ENCODE measurements around the gene HOXA5.

HOXA5 gene

DNA sequence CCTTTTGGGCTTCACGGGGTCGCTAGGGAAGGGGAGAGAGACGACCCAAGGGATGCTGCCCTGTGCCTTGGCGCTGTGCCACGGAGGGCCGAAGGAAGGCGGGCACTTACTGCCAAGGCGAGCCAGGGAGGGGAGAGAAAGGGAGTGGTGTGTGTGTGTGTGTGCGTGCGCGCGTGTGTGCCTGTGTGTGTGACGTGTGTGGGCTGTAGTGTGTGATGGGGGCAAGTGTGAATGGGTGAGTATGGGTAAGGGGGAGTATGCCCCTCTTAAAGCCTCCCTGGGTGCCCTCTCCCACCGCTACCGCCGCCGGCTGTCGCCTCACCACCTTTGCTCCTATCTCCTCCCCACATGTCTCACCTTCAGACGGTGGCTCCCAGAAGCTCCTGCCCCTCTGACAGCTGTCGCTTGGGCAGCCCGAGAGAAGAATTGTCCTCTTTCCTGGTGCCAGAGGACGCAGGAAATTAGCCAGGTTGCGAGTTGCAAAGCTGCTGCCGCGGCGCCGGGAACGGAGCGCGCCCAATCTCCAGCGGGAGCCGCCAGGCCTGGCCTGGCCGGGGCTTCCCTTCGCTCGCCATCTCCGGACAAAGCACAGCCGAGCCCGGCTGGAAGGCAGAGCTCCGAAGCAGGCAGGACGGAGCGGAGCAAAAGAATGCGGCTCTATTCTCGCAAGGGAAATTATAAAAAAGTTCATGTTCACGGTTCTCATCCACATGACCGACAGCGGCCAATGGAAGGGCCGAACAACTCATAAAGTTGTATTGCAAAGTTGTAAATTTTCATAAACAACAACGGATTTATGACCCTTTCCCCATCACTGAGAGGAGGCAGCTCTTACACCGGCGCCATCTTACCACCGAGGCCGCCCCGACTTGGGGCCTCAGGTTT is 8.7 kb upstream of the HOXA5 start, which contains the start of gene HOXA3:
Gene HOXA3, minus strand, starts transcription at position 653 of the 885 bp plus-strand sequence. CDS start 41,943 bp downstream, outside the sequence.
- TF ChIP-seq, protein P1, sequence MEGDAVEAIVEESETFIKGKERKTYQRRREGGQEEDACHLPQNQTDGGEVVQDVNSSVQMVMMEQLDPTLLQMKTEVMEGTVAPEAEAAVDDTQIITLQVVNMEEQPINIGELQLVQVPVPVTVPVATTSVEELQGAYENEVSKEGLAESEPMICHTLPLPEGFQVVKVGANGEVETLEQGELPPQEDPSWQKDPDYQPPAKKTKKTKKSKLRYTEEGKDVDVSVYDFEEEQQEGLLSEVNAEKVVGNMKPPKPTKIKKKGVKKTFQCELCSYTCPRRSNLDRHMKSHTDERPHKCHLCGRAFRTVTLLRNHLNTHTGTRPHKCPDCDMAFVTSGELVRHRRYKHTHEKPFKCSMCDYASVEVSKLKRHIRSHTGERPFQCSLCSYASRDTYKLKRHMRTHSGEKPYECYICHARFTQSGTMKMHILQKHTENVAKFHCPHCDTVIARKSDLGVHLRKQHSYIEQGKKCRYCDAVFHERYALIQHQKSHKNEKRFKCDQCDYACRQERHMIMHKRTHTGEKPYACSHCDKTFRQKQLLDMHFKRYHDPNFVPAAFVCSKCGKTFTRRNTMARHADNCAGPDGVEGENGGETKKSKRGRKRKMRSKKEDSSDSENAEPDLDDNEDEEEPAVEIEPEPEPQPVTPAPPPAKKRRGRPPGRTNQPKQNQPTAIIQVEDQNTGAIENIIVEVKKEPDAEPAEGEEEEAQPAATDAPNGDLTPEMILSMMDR (conservative IDR thresholded peaks at IDR 0.05; ENCODE audit: low read depth), result no peak
- CTCF ChIA-PET, result interaction anchor here (0.6 to 3.4 kb wide), 4 partner anchors 9 to 801 kb away, joined by 3 to 45 read pairs (median 5); no protein-coding TSS in a partner anchor

DNA sequence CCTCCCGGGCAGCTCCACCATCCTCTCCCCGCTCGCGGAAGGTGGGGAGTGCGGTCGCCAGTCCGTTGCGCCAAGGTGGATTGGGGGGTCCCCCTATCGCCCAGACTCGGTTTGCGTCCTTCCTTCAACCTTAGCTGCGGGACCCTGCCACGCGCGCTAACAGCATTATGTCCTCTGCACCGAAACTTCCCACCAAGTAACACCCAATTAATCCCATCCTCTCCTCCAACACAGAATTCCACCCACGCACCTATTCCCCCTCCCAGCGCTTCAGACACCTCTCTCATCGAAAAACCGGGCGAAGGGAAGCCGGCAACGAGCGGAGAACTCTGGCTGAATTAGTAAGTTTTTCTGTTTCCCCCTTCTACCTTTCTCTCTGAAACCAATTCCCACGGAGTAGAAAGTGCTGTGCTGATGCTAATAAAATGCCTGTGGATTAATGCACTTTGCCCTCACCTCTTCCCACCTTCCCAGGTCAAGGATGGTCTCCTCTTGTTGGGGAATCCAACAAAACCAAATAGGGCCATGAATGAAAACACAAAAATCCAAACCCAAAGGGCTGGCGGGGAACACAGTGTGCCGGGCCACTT is 8.0 kb upstream of the HOXA5 start:
- H3K27ac ChIP-seq, result peak overlapping the region; percentile 92
- POLR2A ChIA-PET (ENCODE audit: low non-redundant PET), result no interaction called here
- CTCF ChIA-PET, result interaction anchor here (0.5 to 3.4 kb wide), 9 partner anchors 8 to 1118 kb away, joined by 3 to 45 read pairs (median 4); partner anchors contain the start of gene HOXA10
- no peak for DNase-seq (ENCODE audit: low spot score)
- TF ChIP-seq, protein P1 (conservative IDR thresholded peaks at IDR 0.05; ENCODE audit: low read depth), result no peak

More for the DNA sequence above, 8.7 kb upstream of the HOXA5 start, which contains the start of gene HOXA3:
- peak within 1 kb of the TSS; percentile 92 for H3K27ac ChIP-seq
- no peak for DNase-seq (ENCODE audit: low spot score)
- POLR2A ChIA-PET (ENCODE audit: low non-redundant PET), result no interaction called here

DNA sequence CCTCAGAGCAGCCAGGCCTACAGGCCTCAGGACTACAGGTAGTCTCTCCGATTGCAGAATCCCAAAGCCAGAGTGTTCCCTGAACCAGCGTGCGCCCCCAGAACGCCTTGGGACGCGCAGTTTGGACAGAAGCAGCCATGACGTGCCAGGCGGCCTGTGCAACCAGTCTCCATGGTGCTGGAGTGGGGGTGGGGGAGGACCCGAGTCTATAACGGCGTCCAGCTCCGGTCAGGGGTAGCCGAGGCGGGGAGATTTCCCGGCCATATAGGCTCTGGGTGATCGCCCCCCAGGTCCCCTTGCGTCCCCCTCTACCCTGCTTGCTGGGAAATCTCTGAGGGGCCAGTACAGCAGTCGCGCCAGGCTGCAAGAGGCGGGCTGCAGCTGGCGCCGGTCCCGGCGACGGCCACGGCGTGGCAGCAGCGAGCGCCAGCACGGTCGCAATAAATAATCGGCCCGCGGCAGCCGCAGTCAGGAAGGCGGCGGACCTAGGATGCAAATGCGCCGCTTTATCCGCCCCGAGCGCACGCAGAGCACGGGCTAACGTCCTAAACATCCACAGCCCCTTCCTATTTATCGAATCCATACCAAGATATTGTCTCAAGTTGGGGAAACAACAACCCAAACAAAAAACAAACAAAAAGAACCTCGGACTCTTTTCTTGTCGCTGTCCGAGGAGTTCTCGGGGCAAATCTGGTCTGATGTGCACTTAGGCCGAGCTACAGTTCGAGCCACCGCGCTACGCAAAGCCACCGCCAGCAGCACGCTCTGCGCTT is 7.3 kb upstream of the HOXA5 start:
- ChIA-PET POLR2A (ENCODE audit: low non-redundant PET) (interaction anchor here (0.6 kb wide), 1 partner anchor 1271 kb away, joined by 3 read pairs; no protein-coding TSS in a partner anchor), CTCF (interaction anchor here (0.5 to 3.4 kb wide), 16 partner anchors 8 to 1117 kb away, joined by 3 to 45 read pairs (median 3); partner anchors contain the start of genes HOXA10 and SKAP2)
- peak overlapping the region; percentile 92 for H3K27ac ChIP-seq
- TF ChIP-seq, protein P1 (conservative IDR thresholded peaks at IDR 0.05; ENCODE audit: low read depth), result peak; percentile 99
- DNase-seq (ENCODE audit: low spot score), result peak; percentile 83

DNA sequence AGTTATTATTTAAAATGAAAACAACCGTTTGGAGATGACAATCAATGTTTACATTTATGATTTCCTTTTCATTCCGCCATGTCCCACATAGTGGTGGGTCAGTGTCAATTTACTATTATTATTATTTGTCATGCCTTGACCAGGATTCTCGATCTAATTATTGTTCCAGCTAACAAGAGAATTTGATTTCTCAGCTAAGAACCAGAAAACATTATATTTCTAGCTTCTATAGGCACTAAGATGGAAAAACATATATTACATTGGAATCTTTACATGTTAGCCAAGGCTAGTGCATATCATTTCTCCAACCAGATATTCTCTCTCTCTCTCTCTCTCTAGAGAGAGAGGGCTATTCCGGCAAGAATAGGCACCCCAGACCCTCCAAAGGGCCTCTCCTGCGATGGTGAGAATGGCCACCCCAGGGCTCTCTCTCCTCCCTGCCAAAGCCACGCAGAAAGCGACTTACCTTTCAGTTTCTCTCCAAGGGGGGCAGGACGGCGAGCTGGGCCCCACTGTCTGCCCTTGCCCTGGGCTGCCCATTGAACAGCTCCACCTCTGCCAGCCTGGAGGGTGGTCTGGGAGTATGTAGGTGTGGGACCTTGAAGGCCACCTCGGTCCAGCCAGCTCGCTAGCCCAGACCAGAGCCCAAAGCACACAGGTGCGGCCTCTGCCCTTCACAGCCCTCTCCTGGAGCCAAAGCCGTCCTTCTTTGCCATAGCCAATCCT is 6.5 kb upstream of the HOXA5 start:
- no peak for DNase-seq (ENCODE audit: low spot score)
- TF ChIP-seq, protein P1 (conservative IDR thresholded peaks at IDR 0.05; ENCODE audit: low read depth), result no peak
- CTCF ChIA-PET, result interaction anchor here (0.6 to 3.4 kb wide), 13 partner anchors 8 to 781 kb away, joined by 3 to 45 read pairs (median 4); partner anchors contain the start of genes HOXA10 and SKAP2
- POLR2A ChIA-PET (ENCODE audit: low non-redundant PET), result interaction anchor here (0.6 kb wide), 3 partner anchors 480 to 1270 kb away, joined by 3 to 4 read pairs (median 4); no protein-coding TSS in a partner anchor
- peak overlapping the region; percentile 92 for H3K27ac ChIP-seq

DNA sequence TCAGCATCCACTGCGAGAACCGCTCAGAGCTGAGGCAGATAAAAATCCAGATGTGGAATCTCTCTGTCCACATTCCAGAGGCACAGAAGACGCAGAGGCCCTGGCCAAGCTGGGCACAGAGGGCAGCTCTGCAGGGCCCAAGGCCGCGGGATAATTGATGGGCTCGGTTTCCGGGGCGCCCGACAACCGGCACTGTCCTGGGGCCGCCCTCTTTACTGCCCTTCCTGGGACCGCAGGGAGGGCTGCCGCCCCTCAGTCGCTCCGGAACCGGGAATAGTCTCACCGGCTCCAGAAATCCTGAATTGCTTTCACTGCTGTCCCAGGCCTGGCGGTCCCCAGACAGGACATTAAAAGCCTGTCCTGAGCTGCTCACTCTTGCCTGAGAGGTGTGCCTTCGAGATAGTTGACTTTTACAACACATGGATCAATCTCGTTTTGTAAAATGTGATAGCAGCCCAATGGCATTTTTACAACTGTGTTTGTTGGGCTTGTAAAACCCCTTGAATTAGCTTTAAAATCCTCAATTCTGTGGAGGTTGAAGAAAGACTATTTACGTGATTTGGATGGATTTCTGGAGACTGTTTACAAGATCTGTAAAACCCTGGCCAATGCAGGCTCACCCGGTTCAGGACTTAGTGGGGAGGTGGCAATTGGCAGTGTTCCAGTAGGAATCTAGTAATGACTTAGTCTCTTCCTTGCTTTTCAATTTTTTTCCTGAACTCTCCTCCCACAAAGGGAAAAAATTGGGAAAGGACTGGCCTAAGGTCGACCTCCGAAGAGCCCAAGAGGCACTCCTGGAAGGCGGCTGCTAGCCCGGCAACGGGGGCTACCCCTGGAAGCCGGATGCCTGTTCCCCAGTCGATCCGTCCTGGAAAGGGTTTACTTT is 5.5 kb upstream of the HOXA5 start:
- no peak for DNase-seq (ENCODE audit: low spot score)
- H3K27ac ChIP-seq, result peak overlapping the region; percentile 84
- POLR2A ChIA-PET (ENCODE audit: low non-redundant PET), result interaction anchor here (0.6 to 0.8 kb wide), 3 partner anchors 13 to 1091 kb away, joined by 4 read pairs; no protein-coding TSS in a partner anchor
- TF ChIP-seq, protein P1 (conservative IDR thresholded peaks at IDR 0.05; ENCODE audit: low read depth), result no peak
- CTCF ChIA-PET, result interaction anchor here (0.8 to 3.4 kb wide), 5 partner anchors 12 to 23 kb away, joined by 3 to 45 read pairs (median 4); partner anchors contain the start of gene HOXA9

All from RWPE1 (cell line).